GM18870 (cell line): ENCODE results near the gene PIP5K1C.
"Not testable (repeated sequence)": the region's sequence is repeated elsewhere in the genome, so short reads cannot be mapped to it uniquely, and the experiment has no call there.

Experiments used
- ATAC-seq: cut with Tn5 transposase; IDR thresholded peaks from one replicate; pipeline ENCODE4 v1.9.1; 2021; ENCODE audit warnings: moderate library complexity; ENCODE audit not compliant: unreplicated experiment

The PIP5K1C gene

GRCh38 chr19:3661284-3662238 lies 38.7 kb downstream of the PIP5K1C start:
- ATAC-seq = no peak

GRCh38 chr19:3660493-3661219 lies 39.6 kb downstream of the PIP5K1C start:
- no peak for ATAC-seq

- no peak for ATAC-seq
Observed at GRCh38 chr19:3659746-3660112, 40.5 kb downstream of the PIP5K1C start.

GRCh38 chr19:3658870-3659745 lies 41.2 kb downstream of the PIP5K1C start:
- no peak for ATAC-seq

- no peak for ATAC-seq
Observed at GRCh38 chr19:3658004-3658869, 42.0 kb downstream of the PIP5K1C start.

- no peak for ATAC-seq
Observed at GRCh38 chr19:3657395-3657769, 42.9 kb downstream of the PIP5K1C start.

- ATAC-seq = no peak
Observed at GRCh38 chr19:3656747-3657394, 43.4 kb downstream of the PIP5K1C start.

GRCh38 chr19:3656073-3656746 lies 44.1 kb downstream of the PIP5K1C start:
- ATAC-seq = no peak

- ATAC-seq = no peak
Observed at GRCh38 chr19:3655402-3656072, 44.7 kb downstream of the PIP5K1C start.

- no peak for ATAC-seq
Observed at GRCh38 chr19:3653865-3654513, 46.3 kb downstream of the PIP5K1C start.

- no peak for ATAC-seq
Observed at GRCh38 chr19:3653081-3653795, 47.0 kb downstream of the PIP5K1C start.

GRCh38 chr19:3652422-3652821 lies 47.8 kb downstream of the PIP5K1C start:
- ATAC-seq = no peak

- no peak for ATAC-seq
Observed at GRCh38 chr19:3651684-3652083, 48.6 kb downstream of the PIP5K1C start.

GRCh38 chr19:3649888-3650287 lies 50.4 kb downstream of the PIP5K1C start:
- no peak for ATAC-seq

GRCh38 chr19:3648037-3648905 lies 52.0 kb downstream of the PIP5K1C start:
- ATAC-seq = no peak

- not testable (repeated sequence) for ATAC-seq
Observed at GRCh38 chr19:3647102-3647501, 53.2 kb downstream of the PIP5K1C start.
